Heart left ventricle (tissue), 16 donors: Measurements from ENCODE around the gene MBD3. TPM values are rescaled to one million over a fixed set of nuclear protein-coding genes. Genes with fewer than 3 reads are reported as not detected.
A peak's percentile ranks its signal among the peaks of the same experiment; 100 is the strongest.

Experiments used
- ATAC-seq, 4 donors: fragments of 200-7000 bp; cut with Tn5 transposase; one replicate each; pipeline ENCODE4 v1.9.1; 2020 to 2022; ENCODE audit warnings: moderate library complexity in 4 of 4, mild to moderate bottlenecking in 3 of 4, moderate number of reproducible peaks in 1 of 4
- DNase-seq, 5 donors: peaks; one replicate each; pipeline ENCODE4 v3.0.0-alpha.2; 2020
- H3K27ac ChIP-seq, 12 donors: fragments of 200-600 bp; sonication (generic) in 4 of 12; one replicate each; pipeline versions ENCODE4 v1.5.0 to v1.8.0; 2016 to 2022; ENCODE audit warnings: mild to moderate bottlenecking in 2 of 12
- H3K27me3 ChIP-seq, 9 donors: fragments of 200-600 bp; sonication (generic) in 2 of 9; one replicate each; pipeline versions ENCODE4 v1.5.1 to v1.8.0; 2016 to 2022; ENCODE audit warnings: mild to moderate bottlenecking in 3 of 9
- H3K36me3 ChIP-seq, 9 donors: fragments of 200-600 bp; sonication (generic) in 2 of 9; one replicate each; pipeline versions ENCODE4 v1.5.0 to v1.8.0; 2018 to 2022; ENCODE audit warnings: mild to moderate bottlenecking in 2 of 9
- H3K4me1 ChIP-seq, 12 donors: fragments of 200-600 bp; sonication (generic) in 4 of 12; one replicate each; pipeline versions ENCODE4 v1.5.0 to v1.8.0; 2016 to 2022; ENCODE audit warnings: mild to moderate bottlenecking in 3 of 12
- H3K4me3 ChIP-seq, 12 donors: fragments of 200-600 bp; sonication (generic) in 4 of 12; one replicate each; pipeline versions ENCODE4 v1.5.0 to v1.8.0; 2017 to 2022; ENCODE audit warnings: mild to moderate bottlenecking in 9 of 12, moderate library complexity in 4 of 12
- H3K9me3 ChIP-seq, 12 donors: fragments of 200-600 bp; sonication (generic) in 4 of 12; one replicate each; pipeline versions ENCODE4 v1.5.0 to v1.8.0; 2016 to 2022; ENCODE audit warnings: mild to moderate bottlenecking in 1 of 12
- CTCF ChIP-seq, 12 donors: fragments of 200-600 bp; sonication (generic) in 4 of 12; IDR thresholded peaks; one replicate each; pipeline versions ENCODE4 v1.5.0 to v1.8.0; 2018 to 2022; ENCODE audit warnings: antibody characterized with exemption in 12 of 12, mild to moderate bottlenecking in 5 of 12
- POLR2A ChIP-seq, 2 donors: fragments of 450-650 bp; IDR thresholded peaks; one replicate each; pipeline ENCODE4 v1.6.1; 2017; ENCODE audit warnings: antibody characterized with exemption in 2 of 2, mild to moderate bottlenecking in 2 of 2, moderate library complexity in 2 of 2
- WGBS, 4 donors: extraction: QIAGEN DNeasy Blood & Tissue Kit in 2 of 4; methylation state at CpG; one replicate each; pipeline versions ENCODE4 v1.1.5 to v1.1.7; 2013 to 2018; 5-methylcytosine and 5-hydroxymethylcytosine counted together
- intact Hi-C, 10 donors: fragments of 100-400 bp; cut with DNase I; formaldehyde crosslinking; loops; one replicate each; pipeline versions ENCODE4 v1.11.1 to v1.14.2; 2022
- polyA plus RNA-seq, 2 donors: library from polyadenylated mRNA; stranded (reverse); fragments of 200-250 nt; gene quantifications; one replicate each; pipeline ENCODE4 v1.2.3, GENCODE V29; 2013
- total RNA-seq, 9 donors: library from RNA; depleted of rRNA in 2 of 9; stranded (reverse); fragments of >200 nt in 2 of 9; fragmentation: NEBNext Ultra II Directional in 3 of 9; extraction: Animal tissue kit (Norgen Biotek cat#: 25700) in 3 of 9; gene quantifications; one replicate each; pipeline versions ENCODE4 v1.1.0 to v1.2.4, GENCODE V29; 2016 to 2023
- donor health status: ischemic (EF 13 %, LVEDD 7.1; RV severe dilation, severe dysfunction).
- donor health status: healthy with polysubstance abuse.
- donor health status: DM: no; HTN: yes; CAD: no.
- donor health status: DM: no; HTN: no; CAD: no.
- donor health status: ischemic (EF 25% LVEDD 6.9; RV normal size, moderate dysfunction).
- donor health status: ischemic (EF 25% LVEDD 5.7; RV mildly dilated, moderate dysfunction).
- donor health status: healthy.
- donor health status: DM: yes; HTN: yes; CAD: no.
- donor health status: ischemic (EF 35%, LVEDD 5.7; RV mildly dilated, moderate dysfunction).
- donor health status: nonischemic (EF 11% LVEDD 7.7; RV severe dilation, severe dysfunction).
- donor health status: DM: yes; HTN: yes; CAD: no.
- donor health status: PGD.
- donor health status: ischemic (EF 29% LVEDD 5.4; RV normal size, mild dysfunction).
- donor health status: nonischemic (EF 23%, LVEDD 6.1; RV moderate dilation, normal function).

MBD3 gene
- total and polyA plus RNA-seq, 11 donors: 38.6 to 146 (median 72.8) TPM

GRCh38 chr19:1527650-1528309 lies 64.9 kb downstream of the MBD3 start:
- DNase-seq: peak in 1 of 5 donors; percentile 54
- H3K4me1 ChIP-seq: peaks cover 0 to 10% (median 0%) of the 10 kb centered on the region in 12 donors
- H3K36me3 ChIP-seq: no peaks in the 10 kb centered on the region
- no peaks in the 10 kb centered on the region for H3K9me3 ChIP-seq
- H3K27ac ChIP-seq: no peak overlapping the region
- intact Hi-C loops: loop anchor here in 2 of 10 donors (10.0 kb wide), 1 partner anchor 243 kb away; the partner anchor contains the start of gene EFNA2 (in 2 of the 2)
- 73 to 87% (median 82%) methylated on average over 16 to 27 of the region's 27 CpGs for WGBS, 4 donors
- no peak for ATAC-seq
- TF ChIP-seq POLR2A (IDR thresholded peaks at IDR 0.05): no peak
- no peak for TF ChIP-seq CTCF (IDR thresholded peaks at IDR 0.05)
- peaks cover 7 to 68% (median 32%) of the 10 kb centered on the region in 9 donors for H3K27me3 ChIP-seq
- H3K4me3 ChIP-seq: no peak overlapping the region

- H3K27me3 ChIP-seq: peaks cover 7 to 71% (median 32%) of the 10 kb centered on the region in 9 donors
- H3K27ac ChIP-seq: no peak overlapping the region
- H3K36me3 ChIP-seq: no peaks in the 10 kb centered on the region
- DNase-seq (peak in 1 of 5 donors; percentile 24), ATAC-seq (no peak)
- H3K4me1 ChIP-seq: peaks cover 0 to 11% (median 0%) of the 10 kb centered on the region in 12 donors
- H3K9me3 ChIP-seq: no peaks in the 10 kb centered on the region
- intact Hi-C loops: loop anchor here in 2 of 10 donors (10.0 kb wide), 1 partner anchor 242 kb away; the partner anchor contains the start of gene EFNA2 (in 2 of the 2)
- TF ChIP-seq POLR2A (IDR thresholded peaks at IDR 0.05) (no peak), CTCF (IDR thresholded peaks at IDR 0.05) (no peak)
- no peak overlapping the region for H3K4me3 ChIP-seq
- WGBS, 4 donors: 81 to 87% (median 84%) methylated on average over 18 of the region's 18 CpGs
Measured at GRCh38 chr19:1526979-1527649, 65.6 kb downstream of the MBD3 start.

GRCh38 chr19:1526066-1526778 lies 66.4 kb downstream of the MBD3 start:
- Histone ChIP-seq H3K4me3 (no peak overlapping the region), H3K4me1 (peaks cover 0 to 20% (median 0%) of the 10 kb centered on the region in 12 donors), H3K27me3 (peaks cover 7 to 66% (median 32%) of the 10 kb centered on the region in 9 donors), H3K36me3 (no peaks in the 10 kb centered on the region), H3K27ac (no peak overlapping the region), H3K9me3 (no peaks in the 10 kb centered on the region)
- ATAC-seq (no peak), DNase-seq (no peak)
- intact Hi-C loops: loop anchor here in 2 of 10 donors (10.0 kb wide), 1 partner anchor 241 kb away; the partner anchor contains the start of gene EFNA2 (in 2 of the 2)
- 80 to 84% (median 81%) methylated on average over 25 to 33 of the region's 33 CpGs for WGBS, 4 donors
- TF ChIP-seq POLR2A (IDR thresholded peaks at IDR 0.05) (no peak), CTCF (IDR thresholded peaks at IDR 0.05) (no peak)
